HT1080 (cell line): Measurements from ENCODE around the gene IP6K2. TPM values are rescaled to one million over a fixed set of nuclear protein-coding genes. Genes with fewer than 3 reads are reported as not detected.
A peak's percentile ranks its signal among the peaks of the same experiment; 100 is the strongest.
"Not testable (repeated sequence)": the region's sequence is repeated elsewhere in the genome, so short reads cannot be mapped to it uniquely, and the experiment has no call there.

ENCODE experiments used
- DNase-seq: peaks from one replicate; pipeline ENCODE4 v3.0.0-alpha.2; 2015; ENCODE audit warnings: low read depth
- polyA plus RNA-seq, 2 experiments: library from polyadenylated mRNA; depleted of rRNA; stranded (reverse); fragments of >200 nt; gene quantifications; 2 replicates each; pipeline ENCODE4 v1.2.3, GENCODE V29; 2015
- total RNA-seq: library from RNA; depleted of rRNA; stranded (reverse); fragments of >200 nt; shearing (Covaris generic); gene quantifications from 2 replicates; pipeline ENCODE4 v1.2.3, GENCODE V29; 2014; rRNA removed

Gene IP6K2
- total RNA-seq = 45.8 and 65.7 TPM in 2 replicates
- polyA plus RNA-seq (2015; cell fraction: cytosol; rRNA removed) = 45.5 and 55.4 TPM in 2 replicates
- polyA plus RNA-seq (2015; cell fraction: nucleus; rRNA removed) = 170 and 209 TPM in 2 replicates

- peak; percentile 96 for DNase-seq
Measured at GRCh38 chr3:48716982-48717746, at the start of gene IP6K2. Gene IP6K2 (minus strand): TSS chr3:48717221. CDS start chr3:48695291, 21,930 bp downstream.

GRCh38 chr3:48765376-48765775, 48.4 kb upstream of the IP6K2 start:
- no peak for DNase-seq

DNA sequence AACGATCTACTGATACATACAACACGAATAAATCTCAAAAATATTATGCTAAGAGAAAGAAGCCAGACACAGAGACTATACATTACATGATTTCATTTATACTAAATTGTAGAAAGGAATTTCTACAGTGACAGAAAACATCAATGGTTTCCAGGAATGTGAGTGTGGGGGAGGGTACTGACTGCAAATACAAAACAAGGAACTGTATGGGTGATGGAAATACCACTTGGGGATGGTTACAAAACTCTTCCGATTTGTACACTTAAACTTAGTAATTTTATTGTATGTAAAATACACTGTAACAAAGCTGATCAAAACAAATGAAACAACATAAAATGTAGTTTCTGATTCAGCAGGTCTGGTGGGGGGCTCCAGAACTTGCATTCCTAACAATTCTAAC, 45.8 kb upstream of the IP6K2 start:
- no peak for DNase-seq

GRCh38 chr3:48759991-48760540, 43.0 kb upstream of the IP6K2 start:
- DNase-seq = not testable (repeated sequence)

- not testable (repeated sequence) for DNase-seq
Measured at GRCh38 chr3:48759531-48759930, 42.5 kb upstream of the IP6K2 start.

DNA sequence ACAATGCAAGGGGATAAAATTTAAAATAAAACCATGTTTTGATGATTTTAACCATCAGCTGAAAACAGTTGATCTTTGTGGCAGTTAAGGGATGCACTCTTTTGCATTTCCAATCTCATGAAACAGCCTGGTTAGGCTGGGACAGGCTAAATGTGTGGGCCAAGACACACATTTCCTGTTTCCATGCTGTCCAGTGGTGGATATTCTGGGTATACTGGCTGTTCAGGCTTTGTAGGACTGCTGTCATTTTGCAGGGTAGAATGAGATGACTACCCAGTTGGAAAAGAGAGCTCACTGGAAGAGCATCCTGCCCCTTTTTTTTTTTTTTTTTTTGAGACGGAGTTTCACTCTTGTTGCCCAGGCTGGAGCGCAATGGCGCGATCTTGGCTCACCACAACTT, 42.0 kb upstream of the IP6K2 start:
- no peak for DNase-seq

GRCh38 chr3:48756640-48757039, 39.6 kb upstream of the IP6K2 start:
- no peak for DNase-seq

- DNase-seq = no peak
Measured at GRCh38 chr3:48750856-48751255, 33.8 kb upstream of the IP6K2 start.

- DNase-seq = no peak
Measured at GRCh38 chr3:48748754-48749153, 31.7 kb upstream of the IP6K2 start.

GRCh38 chr3:48747706-48748105, 30.7 kb upstream of the IP6K2 start:
- no peak for DNase-seq

DNA sequence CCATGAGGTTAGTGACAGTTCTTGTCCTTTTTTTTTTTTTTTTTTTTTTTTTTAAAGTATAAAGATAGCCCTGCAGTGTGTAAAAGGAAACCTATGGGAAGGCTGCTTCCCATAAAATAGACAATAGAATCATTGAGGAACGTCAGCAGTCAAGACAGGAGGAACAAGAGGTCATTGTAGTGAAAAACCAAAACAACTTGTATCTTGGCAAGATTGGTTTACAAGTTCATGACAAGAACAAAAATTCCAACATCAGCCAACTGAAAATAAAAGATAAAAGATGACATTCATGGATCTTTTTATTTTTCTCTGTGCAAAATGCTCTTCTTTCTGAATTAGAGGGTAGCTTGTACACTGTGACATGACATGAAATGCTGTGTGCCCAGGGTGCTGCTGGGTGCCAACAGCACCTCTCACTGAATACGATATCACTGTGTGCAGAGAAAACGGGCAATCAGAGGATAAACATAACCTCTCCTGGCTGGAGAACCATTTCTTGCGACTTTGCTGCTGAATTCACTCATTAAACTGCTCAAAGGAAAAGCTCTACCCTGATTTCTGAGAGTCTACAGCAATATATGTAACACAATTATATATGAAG, 30.1 kb upstream of the IP6K2 start:
- DNase-seq = no peak

GRCh38 chr3:48743773-48744172, 26.8 kb upstream of the IP6K2 start:
- DNase-seq = no peak

DNA sequence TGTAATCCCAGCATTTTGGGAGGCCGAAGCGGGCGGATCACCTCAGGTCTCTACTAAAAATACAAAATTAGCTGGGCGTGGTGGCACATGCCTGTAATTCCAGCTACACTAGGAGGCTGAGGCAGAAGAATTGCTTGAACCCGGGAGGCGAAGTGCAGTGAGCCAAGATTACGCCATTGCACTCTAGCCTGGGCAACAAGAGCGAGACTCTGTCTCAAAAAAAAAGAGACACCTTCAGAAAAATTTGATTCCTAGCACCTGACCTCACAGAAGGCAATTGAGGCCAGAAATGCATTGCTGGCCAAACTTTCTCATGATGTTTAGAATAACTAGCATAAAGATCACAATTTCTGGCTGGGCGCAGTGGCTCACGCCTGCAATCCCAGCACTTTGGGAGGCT, 24.2 kb upstream of the IP6K2 start:
- not testable (repeated sequence) for DNase-seq

DNA sequence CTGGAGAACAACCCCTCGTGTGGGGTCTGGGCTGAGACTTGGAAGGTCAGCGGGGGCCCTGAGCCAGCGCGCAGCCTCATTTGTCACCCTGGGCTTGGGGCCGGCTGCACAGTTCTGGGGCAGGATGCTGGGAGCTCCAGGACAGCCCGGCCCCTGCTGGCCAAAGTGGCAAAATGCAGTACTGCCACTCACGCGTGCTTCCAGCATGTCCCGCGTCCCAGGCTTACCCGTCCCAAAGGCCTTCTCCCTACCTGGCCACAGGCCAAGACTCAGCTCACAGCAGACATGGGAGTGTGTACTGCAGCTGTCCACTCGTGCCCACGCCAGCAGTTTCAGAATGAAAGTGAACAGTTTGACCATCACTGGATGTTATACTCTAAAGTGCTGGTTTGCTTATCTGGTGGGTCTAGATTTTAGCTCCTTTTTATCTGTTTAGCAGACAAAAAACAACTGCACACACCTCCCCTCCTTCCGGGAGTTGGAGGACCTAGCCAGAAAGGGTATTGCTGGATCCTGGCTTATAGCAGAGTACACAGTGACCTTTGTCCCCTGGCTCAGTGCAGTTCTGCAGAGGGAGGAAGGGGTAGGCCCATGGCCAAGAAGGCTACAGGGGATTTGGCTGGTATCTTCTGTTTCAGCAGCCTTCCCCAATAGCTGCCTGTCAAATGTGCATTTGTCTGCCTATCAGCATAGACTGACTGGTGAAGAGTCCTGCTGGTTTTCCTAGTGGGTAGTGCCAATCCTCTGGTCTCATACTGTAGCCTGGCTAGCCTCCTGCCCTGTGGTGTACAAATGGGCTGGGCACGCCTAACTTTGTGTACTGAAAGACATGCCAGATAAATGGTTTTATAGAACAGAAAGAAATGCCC, 23.2 kb upstream of the IP6K2 start:
- DNase-seq = peak; percentile 66

GRCh38 chr3:48739617-48739954, 22.6 kb upstream of the IP6K2 start:
- no peak for DNase-seq

- no peak for DNase-seq
Measured at GRCh38 chr3:48738926-48739616, 22.1 kb upstream of the IP6K2 start.

GRCh38 chr3:48738144-48738536, 21.1 kb upstream of the IP6K2 start:
- no peak for DNase-seq

DNA sequence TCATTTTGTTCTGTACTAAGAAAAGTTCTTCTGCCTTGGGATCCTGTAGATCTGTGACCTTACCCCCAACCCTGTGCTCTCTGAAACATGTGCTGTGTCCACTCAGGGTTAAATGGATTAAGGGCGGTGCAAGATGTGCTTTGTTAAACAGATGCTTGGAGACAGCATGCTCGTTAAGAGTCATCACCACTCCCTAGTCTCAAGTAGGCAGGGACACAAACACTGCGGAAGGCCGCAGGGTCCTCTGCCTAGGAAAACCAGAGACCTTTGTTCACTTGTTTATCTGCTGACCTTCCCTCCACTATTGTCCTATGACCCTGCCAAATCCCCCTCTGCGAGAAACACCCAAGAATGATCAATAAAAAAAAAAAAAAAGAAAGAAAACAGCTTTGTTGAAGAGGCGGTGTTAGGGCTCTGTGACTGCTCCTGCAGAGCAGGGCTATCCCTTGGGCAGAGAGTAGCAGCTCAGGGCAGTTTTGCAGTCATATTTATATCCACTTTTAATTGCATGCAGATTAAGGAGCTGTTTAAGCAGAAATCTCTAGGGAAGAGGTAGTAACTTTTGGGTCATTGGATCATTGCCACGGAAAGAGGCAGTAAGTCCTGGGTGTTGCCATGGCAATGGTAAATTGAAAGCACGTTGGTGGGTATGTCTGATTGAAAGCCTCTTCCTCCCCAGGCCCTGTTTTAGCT, 18.2 kb upstream of the IP6K2 start:
- DNase-seq = not testable (repeated sequence)

GRCh38 chr3:48734541-48734940, 17.5 kb upstream of the IP6K2 start:
- not testable (repeated sequence) for DNase-seq

- DNase-seq = not testable (repeated sequence)
Measured at GRCh38 chr3:48733752-48734518, 16.9 kb upstream of the IP6K2 start.
